GM23248 (cell line): ENCODE measurements around the gene ANO4.

Experiments used
- EZH2 ChIP-seq: fragments of 200-600 bp; sonication (generic); IDR thresholded peaks from 2 replicates; pipeline ENCODE4 v1.6.1; 2018; ENCODE audit warnings: antibody characterized with exemption, mild to moderate bottlenecking; ENCODE audit not compliant: insufficient read depth, poor library complexity, severe bottlenecking
- EZH2phosphoT487 ChIP-seq: fragments of 200-600 bp; sonication (generic); IDR thresholded peaks from 2 replicates; pipeline ENCODE4 v1.6.1; 2018; ENCODE audit warnings: antibody characterized with exemption, moderate library complexity, mild to moderate bottlenecking, low read depth; ENCODE audit not compliant: insufficient read depth

DNA sequence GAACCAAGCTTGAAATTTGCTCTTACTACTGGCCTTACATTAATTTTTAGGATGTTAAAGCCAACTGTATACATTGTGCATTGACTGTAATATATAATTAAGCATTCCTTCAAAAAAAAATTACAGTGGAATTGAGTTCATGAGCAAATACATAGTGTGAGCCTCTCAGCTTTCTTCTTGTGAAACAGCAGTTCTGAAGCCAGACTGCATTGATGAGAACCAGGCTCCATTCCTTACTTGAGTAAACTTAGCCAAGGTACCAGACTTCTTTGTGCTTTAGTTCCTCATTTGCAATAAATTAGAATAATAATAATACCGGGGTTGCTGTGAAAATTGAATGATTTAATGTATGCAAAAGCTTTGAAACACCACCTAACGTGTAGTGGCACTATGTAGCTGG is 169.5 kb downstream of the ANO4 start:
- no peak for TF ChIP-seq EZH2
- TF ChIP-seq EZH2phosphoT487 = no peak
